NCI-H146 (cell line): ENCODE data around the gene GMEB2.
A peak's percentile ranks its signal among the peaks of the same experiment; 100 is the strongest.
"Not testable (repeated sequence)": the region's sequence is repeated elsewhere in the genome, so short reads cannot be mapped to it uniquely, and the experiment has no call there.

ENCODE experiments used
- DNase-seq: peaks from one replicate; lab custom pipeline; 2025; lab: John Stamatoyannopoulos, UW

Gene GMEB2

DNA sequence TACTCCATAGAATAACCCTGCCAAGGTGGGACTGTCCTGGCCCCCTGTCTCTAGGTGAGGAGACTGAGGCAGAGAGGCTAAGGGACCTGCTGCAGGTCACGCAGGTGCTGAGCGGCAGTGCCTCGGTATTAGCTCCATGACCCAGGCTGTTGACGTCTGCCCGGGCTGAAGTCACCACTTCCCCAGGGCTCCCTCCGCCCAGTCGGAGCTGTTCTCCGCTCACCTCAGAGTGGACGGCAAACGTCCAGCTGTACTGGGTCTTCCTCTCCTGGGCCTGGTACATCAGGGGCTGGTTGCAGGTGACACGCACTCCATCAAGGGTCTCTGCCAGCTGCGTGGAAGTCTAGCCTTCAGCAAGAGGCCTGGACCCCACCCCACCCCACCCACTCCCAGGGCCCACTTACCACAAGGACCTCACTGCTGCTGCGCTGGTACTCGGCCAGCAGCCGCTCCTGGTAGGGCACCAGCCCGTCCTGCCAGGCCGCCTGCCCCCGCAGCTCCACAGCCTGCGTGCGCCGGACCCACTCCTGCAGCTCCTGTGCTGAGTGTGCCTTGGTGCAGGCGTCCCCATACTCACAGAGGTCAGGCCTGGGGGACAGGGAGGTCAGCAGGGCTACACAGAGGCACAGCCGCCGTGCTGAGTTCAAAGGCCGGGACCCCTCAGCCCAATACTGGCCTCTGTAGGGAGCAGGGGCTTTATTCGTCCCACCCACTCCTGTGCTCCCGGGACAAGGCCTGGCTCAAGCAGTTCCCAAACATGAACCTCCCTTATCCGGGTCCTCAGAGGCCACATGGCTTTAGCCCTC is 56.4 kb downstream of the GMEB2 start:
- no peak for DNase-seq

DNA sequence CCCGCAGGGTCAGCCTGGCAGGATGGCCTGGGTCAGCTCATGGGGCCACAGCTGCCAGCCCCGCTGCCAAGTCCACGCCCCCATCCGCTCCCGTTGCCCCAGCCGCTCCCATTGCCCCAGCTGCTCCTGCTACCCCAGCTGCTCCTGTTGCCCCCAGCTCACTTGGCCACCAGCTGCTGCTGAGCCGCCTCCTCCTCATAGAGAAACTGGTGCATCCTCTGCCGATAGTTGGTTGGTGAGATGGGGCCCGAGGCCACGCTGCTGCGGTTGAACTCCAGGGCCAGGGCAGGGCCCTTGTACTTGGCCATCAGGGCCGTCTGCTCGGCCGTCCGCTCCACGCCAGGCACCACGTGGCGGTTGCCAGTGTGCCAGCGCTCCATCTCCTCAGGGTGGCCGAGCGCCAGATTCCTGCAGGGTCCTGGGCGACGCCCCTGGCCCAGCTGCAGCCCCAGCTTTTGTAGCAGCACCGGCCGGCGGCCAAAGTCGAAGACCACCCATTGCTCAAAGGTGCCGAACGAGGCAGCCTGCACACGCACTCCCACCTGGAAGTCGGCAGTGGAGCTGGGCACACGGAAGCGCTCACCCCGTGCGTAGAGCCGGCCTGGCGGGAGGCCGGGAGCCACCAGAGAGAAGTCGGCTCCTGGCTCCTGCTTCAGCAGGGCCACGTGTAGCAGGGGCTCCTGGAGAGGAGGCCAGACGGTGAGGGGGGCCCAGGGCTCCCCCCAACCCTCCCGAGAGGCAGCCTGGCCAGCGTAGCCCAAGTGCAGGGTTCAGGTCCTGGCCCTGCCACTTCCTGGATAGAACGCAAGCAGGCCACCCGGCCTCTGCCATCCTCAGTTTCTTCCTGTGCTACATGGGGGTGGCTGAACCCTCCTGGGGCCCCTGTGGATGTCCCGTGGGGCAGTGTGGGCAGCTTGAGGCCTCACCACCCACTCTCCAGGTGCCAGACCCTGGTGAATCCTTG is 57.6 kb downstream of the GMEB2 start:
- DNase-seq: peak; percentile 38

DNA sequence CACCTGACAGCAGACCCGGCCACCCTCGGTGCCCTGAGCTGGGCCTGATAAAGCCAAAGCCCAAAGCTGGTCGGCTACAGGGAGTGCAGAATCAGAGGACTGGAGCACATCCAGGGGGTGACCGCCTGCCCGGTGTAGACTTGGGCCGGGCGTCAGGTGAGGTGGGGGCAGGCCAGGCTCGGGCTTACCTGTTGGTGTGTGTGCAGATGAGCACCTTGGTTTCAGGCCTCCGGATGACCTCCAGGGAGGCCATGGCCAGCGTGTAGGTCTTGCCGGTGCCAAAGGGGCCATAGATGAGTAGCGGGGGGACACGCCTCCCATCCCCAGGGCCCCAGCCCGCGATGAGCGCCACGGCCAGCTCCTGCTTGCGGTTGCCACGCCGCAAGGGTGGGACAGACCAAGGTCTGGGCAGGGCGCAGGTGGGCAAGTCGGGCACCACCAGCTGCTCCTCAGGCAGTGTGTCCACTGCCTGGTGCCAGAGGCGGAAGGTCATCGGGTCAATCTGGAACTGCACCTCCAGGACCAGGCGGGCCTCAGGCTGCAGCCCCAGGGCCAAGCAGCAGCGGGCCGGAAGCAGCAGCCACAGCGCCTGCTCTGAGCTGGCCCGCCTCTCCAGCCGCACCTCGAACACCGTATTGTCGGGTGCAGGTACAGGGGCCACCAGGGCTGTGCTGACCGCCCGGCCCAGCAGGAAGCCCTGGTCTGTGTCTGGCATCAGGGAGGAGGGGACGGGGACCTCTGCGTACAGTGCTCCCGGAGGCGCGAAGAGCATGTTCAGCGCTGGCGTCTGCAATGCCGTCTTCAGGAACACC is 58.5 kb downstream of the GMEB2 start:
- no peak for DNase-seq

DNA sequence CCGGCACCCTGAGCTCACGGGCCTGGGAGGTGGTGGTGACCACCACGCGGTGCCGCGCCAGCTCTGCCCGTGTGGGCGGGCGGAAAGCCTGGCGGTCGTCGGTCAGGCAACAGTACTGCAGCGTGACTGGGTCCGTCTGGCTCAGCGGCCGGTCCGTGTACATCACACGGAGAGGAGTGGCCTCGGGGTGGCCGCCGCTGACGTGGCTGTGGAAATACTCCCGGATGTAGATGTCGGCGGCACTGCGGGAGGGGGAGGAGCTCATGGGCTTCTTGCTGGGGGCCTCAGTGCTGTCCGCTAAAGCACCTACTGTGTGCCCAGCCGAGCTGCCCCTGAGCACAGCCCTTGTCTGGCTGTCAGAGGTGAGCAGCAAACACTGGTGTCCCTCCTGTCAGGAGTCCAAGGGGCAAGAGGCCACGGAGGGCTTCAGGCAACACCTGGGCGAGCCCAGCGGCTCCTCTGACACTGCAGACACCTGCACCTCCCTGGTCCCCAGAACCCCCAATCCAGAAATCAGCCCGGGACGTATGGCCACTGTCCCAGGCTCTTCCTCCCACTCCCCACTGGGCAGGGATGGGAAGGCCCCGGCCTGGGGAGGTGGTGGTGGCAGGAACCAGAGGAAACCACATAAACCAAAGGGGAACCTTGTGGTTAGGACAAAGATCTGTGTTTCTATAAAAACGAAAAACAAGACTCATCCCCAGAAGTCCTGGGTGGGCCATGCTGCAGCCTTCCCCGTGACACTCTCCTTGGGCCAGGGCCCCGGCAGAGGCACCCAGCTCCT is 59.3 kb downstream of the GMEB2 start:
- no peak for DNase-seq

DNA sequence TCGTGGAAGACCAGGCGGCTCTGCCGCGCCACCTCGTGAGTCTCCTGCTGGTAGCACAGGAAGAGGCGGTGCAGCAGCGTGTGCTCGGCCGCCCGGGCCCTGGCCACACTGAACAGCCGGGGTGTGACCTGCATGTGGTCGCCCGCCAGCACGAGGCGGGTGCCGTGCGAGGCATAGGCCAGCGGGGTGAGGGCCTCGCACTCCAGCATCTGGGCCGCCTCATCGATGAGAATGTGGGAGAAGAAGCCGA is 59.8 kb downstream of the GMEB2 start:
- no peak for DNase-seq

DNA sequence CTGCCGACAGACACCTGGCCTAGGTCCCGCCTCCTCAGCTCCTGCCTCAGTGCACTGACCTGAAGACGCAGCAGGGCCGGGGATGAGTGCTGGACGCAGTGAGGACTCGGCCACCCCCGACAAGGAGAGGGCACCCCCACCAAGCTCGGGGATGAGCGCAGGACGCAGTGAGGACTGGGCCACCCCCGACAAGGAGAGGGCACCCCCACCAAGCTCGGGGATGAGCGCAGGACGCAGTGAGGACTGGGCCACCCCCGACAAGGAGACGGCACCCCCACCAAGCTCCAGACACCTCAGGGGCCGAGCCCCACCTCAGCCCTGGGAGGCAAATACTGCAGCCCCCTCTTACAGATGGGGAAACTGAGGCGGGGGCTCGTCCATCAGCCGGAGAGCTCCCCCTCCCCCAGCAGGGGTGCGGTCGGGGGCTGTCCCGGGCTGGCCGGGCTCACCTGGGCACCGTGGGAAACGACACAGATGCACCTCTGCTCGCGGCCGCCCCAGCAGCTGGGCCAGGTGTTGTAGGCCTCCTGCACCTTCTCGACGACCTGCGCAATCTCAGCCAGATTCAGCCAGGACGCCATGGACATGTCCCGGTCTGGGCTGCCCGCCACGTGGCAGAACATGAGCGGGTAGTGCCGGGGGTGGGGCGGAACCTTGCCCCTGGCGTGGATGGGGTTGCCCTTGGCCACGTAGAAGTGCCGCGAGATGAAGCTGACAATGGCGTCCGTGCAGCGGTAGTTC is 60.3 kb downstream of the GMEB2 start:
- DNase-seq: no peak

DNA sequence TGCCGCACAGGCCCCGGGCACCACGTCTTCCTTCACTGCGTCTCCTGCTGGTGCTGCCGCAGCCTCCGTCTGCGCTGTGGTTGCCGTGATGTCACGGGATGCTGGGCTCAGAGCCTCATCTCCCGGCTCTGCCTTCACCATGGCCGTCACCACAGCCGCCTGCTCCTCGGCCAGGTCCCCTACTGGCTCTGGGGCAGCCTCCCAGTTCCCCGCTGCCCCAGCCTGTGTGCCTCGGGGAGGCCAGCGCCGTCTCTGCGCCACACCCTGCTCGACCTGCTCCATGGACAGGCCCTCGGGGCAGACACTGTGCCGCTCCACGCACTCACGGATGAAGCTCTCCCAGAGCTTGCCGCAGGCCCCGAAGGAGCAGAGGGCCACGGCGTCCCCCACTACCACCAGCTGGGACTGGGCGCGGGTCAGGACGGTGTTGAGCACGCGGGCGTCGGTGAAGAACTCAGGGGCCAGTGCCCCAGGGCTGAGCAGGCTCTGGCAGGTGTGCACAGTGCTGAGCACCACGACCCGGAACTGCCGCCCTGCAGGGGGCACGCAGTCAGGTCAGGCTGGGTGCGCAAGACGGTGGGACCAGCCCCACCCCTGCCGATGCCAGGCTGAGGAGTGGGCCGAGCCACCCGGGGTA is 61.1 kb downstream of the GMEB2 start:
- DNase-seq: peak; percentile 25

DNA sequence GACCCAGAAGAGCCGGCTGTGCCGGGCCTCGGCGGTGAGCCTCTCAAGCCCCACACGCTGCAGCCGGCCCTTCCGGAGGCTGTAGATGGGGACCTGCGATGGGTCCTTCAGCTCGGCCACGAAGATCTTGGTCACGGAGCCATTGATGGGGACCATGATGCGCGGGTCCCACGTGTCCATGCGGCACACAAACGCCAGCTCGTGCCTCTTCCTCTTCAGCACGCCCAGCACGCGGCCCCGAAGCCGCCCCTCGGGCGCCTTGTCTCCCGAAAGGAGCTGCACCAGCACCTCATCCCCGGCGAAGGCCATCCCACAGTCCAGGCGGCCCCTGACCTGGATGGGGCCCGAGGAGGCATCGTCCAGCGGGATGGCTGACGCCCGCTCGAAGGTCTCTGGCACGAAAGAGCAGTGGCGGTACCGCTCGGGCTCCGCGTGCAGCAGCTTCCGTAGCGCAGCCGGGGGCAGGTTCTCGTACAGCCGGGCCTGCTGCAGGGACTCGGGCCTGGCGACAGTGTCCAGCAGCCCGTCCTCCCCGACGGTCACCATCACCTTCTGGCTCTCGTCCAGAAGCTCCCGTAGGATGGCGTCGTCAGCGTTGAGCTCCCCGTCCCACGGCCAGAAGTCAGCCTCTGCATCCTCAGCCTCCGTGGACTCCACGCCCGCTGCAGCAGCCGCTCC is 61.7 kb downstream of the GMEB2 start:
- no peak for DNase-seq

DNA sequence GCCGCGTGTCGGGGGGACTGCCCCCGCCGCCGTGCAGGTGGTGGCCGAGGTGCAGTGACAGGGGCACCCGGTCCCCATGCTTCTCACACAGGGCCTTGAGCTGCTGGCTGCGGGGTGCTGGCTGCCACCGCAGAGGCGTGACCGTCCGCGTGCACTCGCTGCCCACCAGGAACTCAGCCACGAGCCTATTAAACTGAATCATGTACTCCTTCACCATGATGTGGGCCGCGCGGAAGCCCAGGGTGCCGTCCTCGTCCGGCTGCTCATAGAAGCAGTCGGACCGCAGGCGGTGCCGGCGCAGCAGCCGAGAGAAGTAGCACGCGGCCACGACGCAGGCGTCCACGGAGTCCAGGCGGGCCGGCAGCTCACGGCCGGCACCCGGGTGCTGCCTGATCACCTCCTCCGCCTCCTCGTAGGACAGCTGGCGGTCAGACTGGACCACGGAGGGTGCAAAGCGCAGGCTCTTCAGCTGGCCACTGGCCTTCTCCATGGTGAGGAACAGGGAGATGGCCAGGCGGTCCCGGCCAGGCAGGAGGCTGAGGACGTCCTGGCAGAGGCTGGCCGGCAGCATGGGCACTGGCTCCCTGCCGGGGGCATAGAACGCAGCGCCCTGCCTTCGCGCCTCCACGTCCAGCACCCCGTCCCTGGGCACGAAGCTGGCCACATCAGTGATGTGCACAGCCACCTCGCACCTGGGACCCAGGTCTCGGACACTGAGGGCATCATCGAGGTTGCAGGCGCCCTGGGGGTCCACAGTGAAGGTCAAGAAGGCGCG is 62.7 kb downstream of the GMEB2 start:
- no peak for DNase-seq

DNA sequence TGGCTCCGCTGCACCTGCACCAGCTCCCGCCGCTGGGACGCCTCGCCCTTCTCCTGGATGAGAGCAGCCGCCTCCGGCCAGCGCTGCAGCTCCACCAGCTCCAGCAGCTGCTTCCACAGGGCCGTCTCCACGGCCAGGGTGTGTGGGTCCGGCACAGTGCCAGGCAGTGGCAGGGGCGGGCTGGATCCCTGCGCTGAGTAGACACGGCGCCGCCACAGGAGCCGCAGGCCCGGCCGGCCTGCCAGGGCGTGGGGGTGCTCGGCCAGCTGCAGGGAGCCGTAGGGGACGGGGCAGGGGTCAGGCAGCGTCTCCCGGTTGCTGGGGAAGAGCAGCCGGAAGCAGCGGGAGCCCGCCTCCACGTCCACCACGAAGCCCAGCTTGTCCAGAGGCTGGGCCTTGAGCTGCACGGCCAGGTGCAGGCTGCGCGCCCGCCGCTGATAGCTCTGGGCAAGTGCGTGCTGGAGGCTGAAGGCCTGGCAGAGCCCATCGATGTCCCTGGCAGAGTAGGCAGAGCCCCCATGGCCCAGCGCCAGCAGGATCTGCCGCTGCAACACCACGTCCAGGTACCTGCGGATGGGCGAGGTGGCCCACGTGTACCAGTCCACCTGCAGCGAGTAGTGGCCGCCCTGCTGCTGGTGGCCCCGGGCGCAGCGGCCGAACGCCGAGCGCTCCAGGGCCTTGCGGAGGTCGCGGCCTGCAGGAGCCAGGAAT is 63.5 kb downstream of the GMEB2 start:
- DNase-seq: no peak

DNA sequence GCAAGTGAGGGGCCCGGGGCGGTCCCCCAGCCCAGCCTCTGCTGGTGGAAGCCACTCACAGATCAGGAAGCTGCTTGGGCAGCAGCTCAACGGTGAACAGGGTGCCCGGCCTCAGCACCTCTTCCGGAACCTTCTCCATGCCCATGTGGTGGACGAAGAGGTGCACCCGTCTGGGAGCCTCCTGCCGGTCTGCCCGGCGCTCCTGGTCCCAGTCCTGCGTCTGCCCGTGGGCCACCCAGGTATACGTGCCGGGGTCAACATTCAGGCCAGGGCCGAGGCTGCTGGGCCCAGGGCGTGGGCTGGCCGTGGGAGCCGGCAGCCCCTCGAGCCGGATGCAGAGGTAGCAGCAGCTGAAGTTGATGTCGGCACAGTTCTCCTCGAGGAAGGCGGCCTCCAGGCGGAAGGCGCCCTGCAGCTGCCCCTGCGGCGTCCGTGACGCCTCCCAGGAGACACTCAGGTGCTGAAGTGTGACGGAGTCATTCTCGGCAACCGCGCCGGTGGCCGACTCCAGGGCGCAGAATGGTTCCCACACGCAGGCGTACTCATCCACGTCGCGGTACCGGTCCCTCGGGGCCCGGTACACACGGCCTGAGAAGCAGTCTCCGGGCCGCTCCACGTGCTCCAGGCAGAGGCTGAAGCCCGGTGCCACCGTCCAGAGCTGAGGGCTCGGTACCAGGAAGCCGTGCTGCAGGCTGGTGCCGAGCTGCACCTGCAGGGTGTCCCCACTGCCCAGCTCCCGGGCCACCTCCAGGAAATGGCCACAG is 64.3 kb downstream of the GMEB2 start:
- DNase-seq: no peak

DNA sequence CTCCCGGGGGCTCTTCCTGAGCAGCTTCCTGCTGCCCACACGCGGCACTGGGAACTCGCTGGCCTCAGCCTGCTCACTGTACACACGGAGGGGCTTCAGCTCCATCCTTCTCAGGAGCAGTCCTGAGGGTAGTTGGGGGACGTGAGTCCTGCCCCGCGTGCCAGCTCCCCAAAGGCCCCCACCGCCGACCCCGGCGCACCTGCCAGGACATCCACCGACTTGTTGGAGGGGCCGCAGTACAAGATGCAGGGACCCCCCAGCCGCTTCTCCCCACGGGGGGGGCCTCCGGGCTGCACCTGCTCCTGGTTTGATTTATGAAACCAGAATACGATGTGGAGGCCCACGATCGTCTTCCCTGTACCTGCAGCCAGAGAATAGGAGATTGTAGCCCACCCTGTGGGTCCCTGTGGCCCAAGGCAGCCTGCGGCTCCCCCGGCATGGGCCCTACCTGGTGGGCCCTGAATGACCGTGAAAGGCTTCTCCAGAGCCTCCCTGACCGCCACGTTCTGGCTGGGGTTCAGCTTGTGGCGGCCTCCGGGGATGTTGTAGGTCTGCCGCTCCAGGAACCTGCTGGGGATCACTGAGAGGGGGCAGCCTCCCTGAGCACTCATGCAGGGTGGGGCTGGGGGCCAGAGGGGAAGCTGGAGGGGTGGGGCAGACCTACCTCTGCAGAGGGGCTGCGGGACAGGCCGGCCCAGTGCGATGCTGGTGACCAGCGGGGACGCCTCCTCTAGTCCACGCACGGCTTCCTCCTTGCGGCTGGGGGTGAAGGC is 65.1 kb downstream of the GMEB2 start:
- DNase-seq: no peak

DNA sequence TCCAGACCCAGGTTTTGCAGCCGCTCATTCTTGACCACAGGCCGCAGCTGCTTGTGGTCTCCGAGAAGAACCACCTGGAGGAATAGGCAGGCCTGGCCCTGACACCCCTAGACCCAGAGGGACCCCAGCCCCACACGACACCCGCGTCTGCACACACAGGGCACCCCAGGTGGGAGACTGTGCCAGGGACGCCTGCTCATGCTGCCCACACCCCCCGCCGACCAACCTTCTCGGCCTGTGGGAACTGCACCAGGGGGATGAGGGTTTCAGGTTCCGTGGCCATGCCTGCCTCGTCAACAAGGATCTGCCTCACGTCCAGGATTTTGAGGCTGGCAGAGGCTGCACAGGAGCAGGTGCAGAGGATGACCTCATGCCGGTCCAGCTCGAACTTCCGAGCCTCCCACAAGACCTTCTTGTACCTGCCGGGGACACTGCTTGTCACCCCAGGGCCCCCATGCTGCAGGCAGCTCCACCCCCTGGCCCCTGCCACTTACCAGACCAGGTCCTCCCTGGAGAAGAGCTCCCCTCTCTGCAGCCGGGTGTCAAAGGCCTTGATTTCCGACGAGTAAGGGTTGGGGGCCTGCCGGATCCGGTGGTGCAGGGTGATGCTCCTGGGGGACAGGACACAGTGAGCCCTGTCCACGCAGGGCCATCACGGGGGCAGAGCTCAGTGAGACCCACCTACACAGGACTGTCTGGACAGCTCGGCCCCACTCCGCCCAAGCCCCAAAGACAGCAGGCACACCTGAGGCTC is 65.9 kb downstream of the GMEB2 start:
- DNase-seq: no peak

DNA sequence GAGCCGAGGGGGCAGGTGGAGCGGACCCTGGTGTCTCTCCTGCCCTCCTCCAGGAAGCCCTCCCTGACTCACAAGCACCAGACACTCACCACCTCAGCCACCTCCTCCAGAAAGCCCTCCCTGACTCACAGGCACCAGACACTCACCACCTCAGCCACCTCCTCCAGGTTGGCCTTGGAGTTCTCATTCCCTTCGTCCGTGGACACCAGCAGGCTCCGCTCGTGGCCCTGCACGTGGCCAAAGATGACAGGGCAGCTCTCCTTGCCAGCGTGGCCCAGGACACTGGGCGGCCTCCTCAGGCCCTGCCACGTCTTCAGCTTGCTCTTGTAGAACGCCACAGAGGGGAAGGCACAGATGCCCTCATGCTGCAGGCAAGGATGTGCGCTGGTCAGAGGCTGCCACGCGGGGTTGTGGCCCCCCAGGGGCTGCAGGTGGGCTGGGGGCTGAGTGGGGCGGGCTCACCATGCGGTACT is 66.5 kb downstream of the GMEB2 start:
- DNase-seq: no peak

DNA sequence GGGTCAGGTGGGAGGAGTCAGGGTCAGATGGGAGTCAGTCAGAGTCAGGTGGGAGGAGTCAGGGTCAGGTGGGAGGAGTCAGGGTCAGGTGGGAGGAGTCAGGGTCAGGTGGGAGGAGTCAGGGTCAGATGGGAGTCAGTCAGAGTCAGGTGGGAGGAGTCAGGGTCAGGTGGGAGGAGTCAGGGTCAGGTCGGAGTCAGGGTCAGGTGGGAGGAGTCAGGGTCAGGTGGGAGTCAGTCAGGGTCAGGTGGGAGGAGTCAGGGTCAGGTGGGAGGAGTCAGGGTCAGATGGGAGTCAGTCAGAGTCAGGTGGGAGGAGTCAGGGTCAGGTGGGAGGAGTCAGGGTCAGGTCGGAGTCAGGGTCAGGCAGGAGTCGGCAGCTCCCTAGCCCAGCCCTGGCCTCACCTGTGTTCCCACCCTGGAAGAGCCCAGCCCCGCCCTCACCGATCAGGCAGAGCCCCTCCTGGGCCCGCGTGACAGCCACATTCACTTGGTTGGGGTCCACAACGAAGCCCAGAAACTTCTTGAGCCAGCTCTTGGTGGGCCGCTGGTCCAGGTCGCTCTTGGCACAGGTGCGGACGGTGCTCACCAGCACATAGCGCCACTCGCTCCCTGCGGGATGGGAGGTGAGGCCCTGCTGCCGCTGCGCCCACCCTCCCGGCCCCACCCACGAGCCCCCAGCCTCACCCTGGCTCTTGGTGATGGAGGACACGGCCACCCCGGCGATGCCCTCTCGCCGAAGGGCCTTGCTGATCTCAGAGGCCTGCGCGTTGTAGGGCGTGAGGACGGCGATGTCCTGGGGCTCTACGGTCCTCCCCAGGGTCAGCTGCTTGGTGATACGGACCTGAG is 67.2 kb downstream of the GMEB2 start:
- DNase-seq: not testable (repeated sequence)
